Ovary (tissue), 3 donors: Measurements from ENCODE around the gene HRAS.

Source experiments
- CTCF ChIP-seq, 3 donors: fragments of 450-650 bp in 2 of 3; fragments of 200-600 bp in 1 of 3; IDR thresholded peaks; one replicate each; pipeline versions ENCODE4 v1.5.1 to v1.8.0; 2016 to 2022; ENCODE audit warnings: antibody characterized with exemption in 3 of 3, mild to moderate bottlenecking in 1 of 3
- POLR2A ChIP-seq: fragments of 450-650 bp; IDR thresholded peaks from one replicate; pipeline ENCODE4 v1.6.1; 2017; ENCODE audit warnings: antibody characterized with exemption, mild to moderate bottlenecking, moderate library complexity
- donor health status: DM: no; HTN: no; CAD: no.

GRCh38 chr11:550746-551085 lies 15.3 kb upstream of the HRAS start:
- TF ChIP-seq CTCF (IDR thresholded peaks at IDR 0.05) = no peak
- no peak for TF ChIP-seq POLR2A
